Neural crest cell (in vitro differentiated cells): ENCODE results near the gene NRXN3. TPM values are rescaled to one million over a fixed set of nuclear protein-coding genes. Genes with fewer than 3 reads are reported as not detected.

Source experiments
- DNase-seq: peaks from one replicate; pipeline ENCODE4 v3.0.0; 2021; ENCODE audit warnings: low read depth, mixed read lengths, low spot score
- H3K27ac Mint-ChIP-seq: one replicate; pipeline ENCODE4 v1.8.0; 2021; ENCODE audit warnings: mild to moderate bottlenecking, mixed read lengths; ENCODE audit not compliant: unreplicated experiment
- H3K27me3 Mint-ChIP-seq: 2 replicates; pipeline ENCODE4 v1.8.0; 2021; ENCODE audit warnings: low read depth, mild to moderate bottlenecking, mixed read lengths
- H3K36me3 Mint-ChIP-seq: 2 replicates; pipeline ENCODE4 v1.8.0; 2021; ENCODE audit warnings: low read depth, mild to moderate bottlenecking, mixed read lengths
- H3K4me1 Mint-ChIP-seq: 2 replicates; pipeline ENCODE4 v1.8.0; 2021; ENCODE audit warnings: mixed read lengths
- H3K4me3 Mint-ChIP-seq: one replicate; pipeline ENCODE4 v1.8.0; 2021; ENCODE audit warnings: mild to moderate bottlenecking, mixed read lengths
- H3K9me3 Mint-ChIP-seq: 2 replicates; pipeline ENCODE4 v1.8.0; 2021; ENCODE audit warnings: mixed read lengths
- CTCF ChIP-seq: fragments of 200-600 bp; sonication (generic); conservative IDR thresholded peaks from 2 replicates; pipeline ENCODE4 v1.5.0; 2021; ENCODE audit warnings: antibody characterized with exemption, mild to moderate bottlenecking
- total RNA-seq: library from RNA; stranded (reverse); gene quantifications from 2 replicates; pipeline ENCODE4 v1.2.1, GENCODE V29; 2021

Gene NRXN3
- total RNA-seq, 1 donor from 2014 or later = 2.5 TPM

DNA sequence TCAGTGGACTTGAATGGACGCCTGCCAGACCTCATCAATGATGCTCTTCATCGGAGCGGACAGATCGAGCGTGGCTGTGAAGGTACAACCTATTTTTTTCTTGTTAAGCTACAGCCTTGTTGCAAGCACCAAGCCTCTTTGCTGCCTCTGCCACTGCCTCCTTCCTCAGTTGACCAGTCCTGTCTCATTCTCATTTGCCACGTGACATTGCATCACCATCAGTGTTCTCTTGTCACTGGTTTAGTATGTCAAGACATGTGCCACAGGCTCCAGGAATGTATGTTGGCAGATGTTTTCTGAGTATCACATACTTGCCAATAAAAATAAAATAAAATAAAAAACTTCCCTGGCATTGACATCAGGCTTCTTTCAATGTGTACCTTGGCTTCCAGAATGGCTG is 798.1 kb downstream of the NRXN3 start:
- no peak overlapping the region for H3K4me3 Mint-ChIP-seq
- H3K4me1 Mint-ChIP-seq = no peaks in the 10 kb centered on the region
- H3K36me3 Mint-ChIP-seq = no peaks in the 10 kb centered on the region
- H3K27me3 Mint-ChIP-seq = no peaks in the 10 kb centered on the region
- no peaks in the 10 kb centered on the region for H3K9me3 Mint-ChIP-seq
- DNase-seq = no peak
- H3K27ac Mint-ChIP-seq = no peak overlapping the region
- TF ChIP-seq CTCF = no peak

- no peak overlapping the region for H3K4me3 Mint-ChIP-seq
- no peaks in the 10 kb centered on the region for H3K4me1 Mint-ChIP-seq
Observed at GRCh38 chr14:78970677-78971076, 800.5 kb downstream of the NRXN3 start.

GRCh38 chr14:78972440-78972839 is 802.3 kb downstream of the NRXN3 start:
- DNase-seq = no peak
- no peaks in the 10 kb centered on the region for H3K36me3 Mint-ChIP-seq

More at GRCh38 chr14:78970677-78971076, 800.5 kb downstream of the NRXN3 start:
- H3K36me3 Mint-ChIP-seq = no peaks in the 10 kb centered on the region
- TF ChIP-seq CTCF = no peak
- no peaks in the 10 kb centered on the region for H3K27me3 Mint-ChIP-seq
- H3K27ac Mint-ChIP-seq = no peak overlapping the region
- no peak for DNase-seq
- H3K9me3 Mint-ChIP-seq = no peaks in the 10 kb centered on the region

GRCh38 chr14:78974691-78975090 is 804.5 kb downstream of the NRXN3 start:
- H3K4me3 Mint-ChIP-seq = no peak overlapping the region
- DNase-seq = no peak
- no peaks in the 10 kb centered on the region for H3K27me3 Mint-ChIP-seq
- H3K4me1 Mint-ChIP-seq = no peaks in the 10 kb centered on the region
- no peak overlapping the region for H3K27ac Mint-ChIP-seq
- H3K36me3 Mint-ChIP-seq = no peaks in the 10 kb centered on the region
- no peaks in the 10 kb centered on the region for H3K9me3 Mint-ChIP-seq
- no peak for TF ChIP-seq CTCF

More at GRCh38 chr14:78972440-78972839, 802.3 kb downstream of the NRXN3 start:
- Mint-ChIP-seq H3K27me3 (no peaks in the 10 kb centered on the region), H3K9me3 (no peaks in the 10 kb centered on the region), H3K4me3 (no peak overlapping the region), H3K4me1 (no peaks in the 10 kb centered on the region), H3K27ac (no peak overlapping the region)
- TF ChIP-seq CTCF = no peak

DNA sequence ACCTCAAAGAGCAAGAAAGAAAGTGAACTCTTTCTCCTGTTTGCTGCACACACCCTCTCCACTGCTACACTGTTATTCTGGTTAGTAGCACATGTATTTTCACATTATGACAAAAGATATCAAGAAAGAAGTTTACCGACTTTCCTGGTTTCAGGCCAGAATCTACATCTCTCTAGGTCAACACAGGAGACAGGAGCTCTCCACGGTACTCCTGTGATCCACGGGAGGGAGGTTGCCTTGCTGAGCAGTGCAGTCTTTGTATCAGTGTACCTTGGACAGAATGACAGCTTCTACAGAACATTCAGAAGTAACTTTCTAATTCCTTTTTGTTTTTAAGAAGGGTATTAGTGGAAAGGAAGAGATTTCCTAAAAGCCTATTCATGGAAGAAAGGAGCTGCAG is 805.6 kb downstream of the NRXN3 start:
- no peak for DNase-seq
- Mint-ChIP-seq H3K9me3 (no peaks in the 10 kb centered on the region), H3K27ac (no peak overlapping the region), H3K27me3 (no peaks in the 10 kb centered on the region), H3K4me3 (no peak overlapping the region), H3K4me1 (no peaks in the 10 kb centered on the region), H3K36me3 (no peaks in the 10 kb centered on the region)
- TF ChIP-seq CTCF = no peak

DNA sequence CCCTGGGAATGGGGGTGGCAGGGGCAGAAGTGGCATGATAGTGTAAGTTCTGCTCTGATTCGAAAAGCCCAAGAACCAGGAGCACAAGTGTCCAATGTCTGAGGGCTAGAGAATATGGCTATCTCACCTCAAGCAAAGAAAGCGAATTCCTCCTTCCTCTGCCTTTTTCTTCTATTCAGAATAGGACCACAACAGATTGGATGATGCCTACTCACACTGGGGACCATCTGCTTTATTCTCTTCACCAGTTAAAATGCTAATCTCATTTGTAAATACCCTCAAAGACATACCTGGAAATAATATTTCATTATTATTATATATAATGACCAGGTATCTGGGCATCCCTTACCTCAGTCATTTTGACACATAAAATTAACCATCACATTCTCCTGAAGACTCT is 808.7 kb downstream of the NRXN3 start:
- Mint-ChIP-seq H3K27me3 (no peaks in the 10 kb centered on the region), H3K27ac (no peak overlapping the region), H3K36me3 (no peaks in the 10 kb centered on the region), H3K4me1 (no peaks in the 10 kb centered on the region), H3K4me3 (no peak overlapping the region), H3K9me3 (no peaks in the 10 kb centered on the region)
- no peak for DNase-seq
- TF ChIP-seq CTCF = no peak
